GM18498 (cell line): ENCODE measurements around the gene HELZ2.
"Not testable (repeated sequence)": the region's sequence is repeated elsewhere in the genome, so short reads cannot be mapped to it uniquely, and the experiment has no call there.

Source experiments
- ATAC-seq: cut with Tn5 transposase; IDR thresholded peaks from one replicate; pipeline ENCODE4 v1.9.1; 2021; ENCODE audit warnings: mild to moderate bottlenecking, moderate library complexity; ENCODE audit not compliant: unreplicated experiment

The HELZ2 gene

DNA sequence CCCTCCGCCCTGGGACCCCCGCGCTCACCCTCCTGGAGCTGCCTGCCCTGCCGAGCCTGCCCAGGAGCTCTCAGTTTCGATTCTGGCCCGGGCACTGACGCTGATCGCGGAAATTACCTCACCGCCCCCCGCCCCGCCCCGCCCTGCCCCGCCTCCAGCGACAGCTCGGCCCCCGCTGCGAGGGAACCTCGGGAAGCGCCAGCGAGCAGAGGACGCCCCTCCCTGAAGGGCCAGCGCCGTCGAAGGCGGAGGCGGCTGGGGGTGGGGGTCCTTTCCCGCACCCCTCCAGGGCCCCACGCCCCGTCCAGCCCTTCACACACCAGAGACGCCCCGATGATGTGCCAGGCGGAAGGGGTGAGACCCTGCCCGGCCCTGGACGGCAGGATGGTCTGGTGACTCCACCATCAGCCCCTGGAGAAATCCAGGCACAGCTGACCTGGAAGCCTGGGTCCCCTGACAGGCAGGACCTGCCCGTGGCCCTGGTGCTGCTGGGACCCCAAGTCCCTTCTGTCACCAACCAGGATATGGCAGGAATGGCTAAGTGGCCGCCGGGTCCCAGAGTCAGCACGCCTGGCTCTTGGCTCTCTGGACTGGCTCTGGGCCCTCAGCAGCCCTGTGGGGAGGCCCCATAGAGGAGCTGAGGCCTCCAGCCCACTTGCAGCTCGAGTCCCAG lies at the start of gene HELZ2:
TSS of gene HELZ2 (minus strand) at position 84 of the 673 bp plus-strand sequence. CDS start 1,854 bp downstream, outside the sequence.
- peak; percentile 59 for ATAC-seq

DNA sequence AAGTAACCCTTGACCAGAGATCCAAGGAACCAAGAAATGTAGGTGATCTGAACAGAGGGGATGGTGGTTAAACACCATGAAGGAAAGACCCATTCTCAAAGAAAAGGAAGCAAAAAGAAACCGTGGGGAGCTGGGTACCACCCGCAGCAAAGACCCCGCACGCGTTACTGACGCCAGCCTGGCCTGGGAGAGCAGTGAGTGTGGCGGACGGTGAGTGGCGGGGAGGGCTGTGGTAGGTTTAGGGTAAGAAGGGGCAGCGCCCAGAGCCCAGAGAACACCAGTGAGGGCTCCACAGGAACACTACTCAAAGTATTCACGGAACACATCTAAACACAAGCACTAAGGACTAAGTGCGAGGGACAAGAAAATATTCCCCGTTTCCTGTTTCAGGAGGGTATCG lies 48.7 kb upstream of the HELZ2 start:
- no peak for ATAC-seq

DNA sequence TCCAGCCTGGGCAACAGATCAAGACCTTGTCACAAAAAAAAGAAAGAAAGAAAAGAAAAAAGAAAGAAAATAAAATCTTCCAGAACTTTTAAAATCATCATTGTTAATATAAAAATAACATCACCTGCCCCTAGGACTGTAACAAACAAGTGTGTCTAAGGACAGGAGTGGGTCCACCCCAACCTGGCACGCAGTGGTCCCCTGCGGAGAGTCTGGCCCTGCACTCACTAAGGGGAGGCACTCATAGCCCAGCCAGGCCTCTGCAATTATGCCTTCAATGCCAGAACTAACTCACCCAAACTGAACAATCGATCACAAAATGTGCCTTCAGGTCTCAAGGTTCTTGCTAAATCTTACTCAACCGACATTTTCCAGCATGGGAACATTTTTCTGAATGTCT lies 48.1 kb upstream of the HELZ2 start:
- ATAC-seq = no peak

GRCh38 chr20:63620991-63621390 lies 47.0 kb upstream of the HELZ2 start:
- no peak for ATAC-seq

DNA sequence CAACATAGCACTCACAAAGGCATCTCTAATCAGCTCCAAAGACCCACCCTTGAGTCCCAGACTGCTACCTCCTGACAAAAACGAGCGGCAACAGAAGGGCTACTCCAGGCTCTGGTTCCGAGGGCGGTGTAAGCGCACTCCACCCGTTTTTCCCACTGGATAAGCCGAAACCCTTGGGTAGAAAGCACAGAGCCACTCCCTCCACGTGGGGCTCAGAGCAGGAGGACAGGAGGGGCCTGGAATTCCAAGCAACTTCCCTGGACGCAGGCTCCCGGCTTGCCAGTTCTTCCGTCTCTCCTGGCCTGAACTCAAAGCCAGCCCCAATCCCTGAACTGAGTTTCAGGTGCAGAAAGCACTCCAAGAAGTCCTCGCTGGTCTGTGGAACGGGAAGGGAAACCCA lies 45.5 kb upstream of the HELZ2 start:
- ATAC-seq = no peak

GRCh38 chr20:63619086-63619485 lies 45.0 kb upstream of the HELZ2 start:
- ATAC-seq = no peak

DNA sequence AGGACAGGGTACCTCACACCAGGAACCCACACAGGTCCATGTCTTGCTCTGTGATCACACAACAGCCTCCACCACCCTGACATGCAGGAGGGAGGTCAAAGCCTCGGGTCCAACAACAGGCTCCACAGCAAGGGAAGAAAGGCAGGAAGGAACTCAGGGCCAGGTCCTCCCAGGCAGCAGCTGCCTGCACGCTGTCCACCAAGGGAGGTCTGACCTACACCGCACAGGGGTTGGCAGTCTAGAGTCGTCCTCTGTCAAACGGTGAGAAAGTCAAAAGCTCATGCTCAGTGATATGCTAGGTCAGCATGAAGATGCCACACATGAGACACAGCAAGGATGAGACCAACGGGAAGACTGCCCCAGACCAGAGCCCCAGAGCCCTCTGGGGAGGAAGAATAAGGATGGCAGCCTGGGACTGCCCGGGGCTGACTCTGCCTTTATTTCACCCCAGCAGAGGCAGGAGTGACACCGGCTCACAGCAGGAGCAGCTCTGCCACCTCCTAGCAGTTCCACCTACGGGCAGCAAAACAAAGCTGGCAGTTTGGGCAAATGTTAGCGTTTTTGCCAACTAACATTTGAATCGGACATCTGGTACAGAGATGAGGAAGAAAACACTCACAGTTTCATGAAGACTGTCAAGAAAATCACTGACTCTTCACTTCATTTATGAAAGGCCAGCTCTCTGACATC lies 44.4 kb upstream of the HELZ2 start:
- no peak for ATAC-seq

DNA sequence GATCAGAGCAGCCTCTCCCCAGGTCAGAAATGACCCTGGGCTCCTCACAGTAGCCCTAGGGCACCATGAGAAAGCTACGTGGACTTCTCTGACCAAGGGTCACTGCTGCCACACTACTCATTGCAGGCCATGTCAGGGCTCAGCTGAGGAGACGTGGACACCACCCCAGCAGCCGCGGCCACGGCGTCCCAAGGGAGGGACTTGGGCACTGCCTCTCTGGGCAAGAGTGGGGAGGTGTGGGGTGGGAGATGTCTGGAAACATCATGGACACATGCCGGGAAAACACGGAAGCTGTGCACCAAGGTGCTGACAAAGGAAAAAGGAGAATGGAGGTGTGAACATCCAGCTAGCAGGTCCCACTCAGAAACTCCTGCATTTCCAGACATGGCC lies 43.8 kb upstream of the HELZ2 start:
- ATAC-seq = no peak

GRCh38 chr20:63617092-63617875 lies 43.2 kb upstream of the HELZ2 start:
- ATAC-seq = no peak

GRCh38 chr20:63613863-63614594 lies 40.0 kb upstream of the HELZ2 start:
- not testable (repeated sequence) for ATAC-seq

DNA sequence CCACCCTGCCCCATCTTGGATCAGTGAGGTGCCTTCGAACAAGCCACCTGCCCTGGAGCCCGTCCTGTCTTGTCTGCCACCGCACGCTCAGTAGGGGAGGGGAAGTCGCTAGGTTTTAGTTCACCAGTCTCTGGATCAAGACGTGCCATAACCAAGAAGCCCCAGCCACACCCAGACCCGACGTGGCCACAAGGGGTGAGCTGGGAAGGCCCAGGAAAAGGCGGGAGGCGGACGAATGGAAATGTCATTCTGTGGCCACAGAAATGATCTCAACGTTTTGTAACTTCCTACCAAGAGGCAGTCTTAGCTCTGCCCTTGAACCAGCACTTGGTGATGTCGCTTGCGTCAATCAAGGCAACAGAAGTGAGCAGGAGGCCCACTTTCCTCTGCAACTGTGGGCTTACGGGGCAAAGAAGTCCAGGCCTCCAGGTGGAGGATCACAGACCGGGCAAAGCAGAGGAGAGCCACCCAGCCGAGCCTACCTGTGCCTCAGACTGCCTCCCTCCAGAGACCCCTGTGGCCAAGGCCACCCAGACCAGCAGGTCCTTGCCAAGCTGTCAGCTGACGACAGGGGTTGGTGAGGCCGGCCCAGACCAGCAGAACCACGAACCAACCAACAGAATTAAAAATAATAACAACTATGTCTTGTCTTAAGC lies 38.4 kb upstream of the HELZ2 start:
- no peak for ATAC-seq

DNA sequence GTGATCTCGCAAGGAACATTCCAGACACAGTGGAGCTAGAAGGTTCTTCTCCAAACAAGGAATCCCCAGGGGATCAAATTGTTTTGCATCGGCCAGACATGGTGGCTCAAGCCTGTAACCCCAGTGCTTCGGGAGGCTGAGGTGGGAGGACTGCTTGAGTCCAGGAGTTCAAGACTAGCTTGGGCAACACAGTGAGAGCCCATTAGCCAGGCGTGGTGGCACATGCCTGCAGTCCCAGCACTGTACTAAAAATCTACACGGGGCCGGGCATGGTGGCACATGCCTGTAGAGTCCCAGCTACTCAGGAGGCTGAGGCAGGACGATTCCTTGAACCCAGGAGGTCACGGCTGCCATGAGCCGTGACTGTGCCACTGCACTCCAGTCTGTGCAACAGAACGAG lies 37.6 kb upstream of the HELZ2 start:
- ATAC-seq = no peak

GRCh38 chr20:63610581-63611435 lies 36.8 kb upstream of the HELZ2 start:
- ATAC-seq = no peak

DNA sequence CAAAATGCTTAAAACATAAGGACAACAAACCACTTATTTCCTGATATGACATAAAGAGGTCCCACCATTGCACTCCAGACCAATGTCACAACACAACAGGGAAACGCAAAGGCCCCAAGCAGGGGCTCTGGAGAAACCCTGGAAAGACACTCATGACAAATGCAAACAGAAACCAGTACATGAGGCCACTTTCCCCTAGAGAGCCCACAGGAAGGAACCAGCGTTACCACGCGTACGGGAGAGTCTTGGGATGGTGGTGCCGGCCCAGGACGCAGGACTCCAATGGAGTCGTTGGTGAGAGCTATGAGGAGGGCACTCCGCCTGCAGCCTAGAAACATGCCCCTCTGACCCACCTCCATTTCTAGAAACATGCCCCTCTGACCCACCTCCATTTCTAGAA lies 32.6 kb upstream of the HELZ2 start:
- no peak for ATAC-seq

GRCh38 chr20:63602321-63602720 lies 28.3 kb upstream of the HELZ2 start:
- no peak for ATAC-seq

DNA sequence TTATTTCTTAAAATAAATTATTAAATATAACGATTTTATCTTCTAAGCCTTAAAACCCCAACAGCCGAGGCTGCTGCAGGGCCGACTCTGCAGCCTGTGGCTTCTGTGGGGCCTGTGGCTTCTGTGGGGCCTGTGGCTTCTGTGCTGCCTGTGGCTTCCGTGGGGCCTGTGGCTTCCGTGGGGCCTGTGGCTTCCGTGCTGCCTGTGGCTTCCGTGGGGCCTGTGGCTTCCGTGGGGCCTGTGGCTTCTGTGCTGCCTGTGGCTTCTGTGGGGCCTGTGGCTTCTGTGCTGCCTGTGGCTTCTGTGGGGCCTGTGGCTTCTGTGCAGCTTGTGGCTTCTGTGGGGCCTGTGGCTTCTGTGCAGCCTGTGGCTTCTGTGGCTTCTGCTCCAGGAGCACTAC lies 27.6 kb upstream of the HELZ2 start:
- not testable (repeated sequence) for ATAC-seq

DNA sequence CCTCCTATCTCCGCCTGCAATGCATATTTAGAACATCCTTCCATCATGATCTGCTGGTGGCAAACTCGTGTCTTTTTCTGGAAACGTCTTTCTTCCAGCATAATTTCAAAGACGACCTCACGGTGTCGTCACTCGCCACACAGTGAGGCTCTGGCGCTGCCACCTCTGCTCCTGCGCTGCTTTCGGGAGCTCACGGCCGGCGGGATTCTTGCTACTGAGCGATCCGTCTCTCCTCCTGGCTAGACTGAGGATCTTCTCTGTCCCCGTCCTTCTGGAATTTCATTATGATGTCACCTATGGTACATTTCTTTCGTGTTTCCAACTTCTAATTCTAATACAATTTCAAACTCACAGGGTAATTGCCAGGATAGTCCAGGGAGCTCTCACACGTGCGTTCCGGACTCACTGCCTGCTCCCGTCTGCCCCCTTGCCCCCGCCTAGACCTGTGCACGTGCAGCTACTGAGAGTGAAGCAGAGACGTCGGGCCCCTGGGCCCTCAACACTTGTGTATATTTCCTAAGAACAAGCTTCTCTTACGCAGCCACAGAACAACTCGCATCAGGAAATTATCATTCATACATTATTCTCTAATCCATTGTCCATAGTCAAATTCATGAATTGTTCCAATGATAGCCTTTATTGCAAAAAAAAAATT lies 25.5 kb upstream of the HELZ2 start:
- ATAC-seq = no peak

DNA sequence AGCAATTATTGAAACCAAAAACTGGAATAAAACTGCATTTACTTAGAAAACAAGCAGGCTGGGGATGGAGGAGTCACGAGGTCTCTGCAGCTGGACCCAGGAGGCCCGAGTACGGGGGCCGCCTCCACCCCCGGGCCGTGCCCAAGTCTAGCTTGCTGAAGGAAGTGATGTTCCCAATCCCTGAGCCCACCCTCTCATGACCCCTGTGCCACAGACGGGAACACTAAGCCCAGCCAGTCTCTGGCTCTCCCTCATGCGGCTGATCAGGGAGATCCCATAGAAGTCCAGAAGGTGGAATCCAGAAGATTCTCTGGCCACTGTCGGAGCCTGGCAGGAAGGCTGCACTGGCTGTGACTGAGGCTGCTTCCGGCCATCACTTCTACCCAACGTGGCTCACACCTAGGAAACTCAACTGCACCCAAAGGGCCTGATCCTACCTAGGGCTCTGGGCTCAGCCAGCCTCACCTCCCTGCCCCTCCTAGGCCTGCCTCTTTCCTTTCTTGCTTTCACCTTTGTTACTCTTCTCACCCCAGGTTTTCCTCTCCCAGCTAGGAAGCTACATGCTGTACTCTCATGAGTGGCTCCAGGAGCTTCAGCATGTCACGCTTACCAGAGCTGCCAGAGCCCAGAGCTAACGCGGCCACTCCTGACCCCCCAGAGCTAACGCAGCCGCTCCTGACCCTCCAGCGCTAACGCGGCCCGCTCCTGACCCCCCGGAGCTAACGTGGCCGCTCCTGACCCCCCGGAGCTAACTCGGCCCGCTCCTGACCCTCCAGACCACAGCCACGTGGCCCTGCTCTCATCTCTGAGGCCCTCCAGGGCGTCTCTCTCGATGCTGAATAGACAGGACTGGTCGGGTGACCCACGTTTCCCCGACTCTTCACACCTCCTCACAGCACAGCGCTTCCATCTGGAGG lies 24.7 kb upstream of the HELZ2 start:
- ATAC-seq = no peak
